HepG2 (cell line): ENCODE data around the gene SBK1. TPM values are rescaled to one million over a fixed set of nuclear protein-coding genes. Genes with fewer than 3 reads are reported as not detected.

Source experiments
- CENPT ChIP-seq: sonication (generic); formaldehyde crosslinking; IDR thresholded peaks from 2 replicates; pipeline ENCODE4 v1.8.0; 2022; ENCODE audit warnings: low read depth, mild to moderate bottlenecking, moderate library complexity, missing genetic modification reagents
- FOXP4 ChIP-seq: sonication (generic); formaldehyde crosslinking; IDR thresholded peaks from 2 replicates; pipeline ENCODE4 v1.4.0; 2020; ENCODE audit warnings: missing genetic modification reagents
- GATAD1 ChIP-seq: IDR thresholded peaks from 2 replicates; pipeline ENCODE4 v1.6.1; 2016; ENCODE audit warnings: missing genetic modification reagents, missing compliant biosample characterization
- GLI4 ChIP-seq: sonication (generic); formaldehyde crosslinking; IDR thresholded peaks from 2 replicates; pipeline ENCODE4 v1.5.1; 2020; ENCODE audit warnings: missing genetic modification reagents, mild to moderate bottlenecking, moderate library complexity, borderline replicate concordance
- GRHL1 ChIP-seq: sonication (generic); formaldehyde crosslinking; conservative IDR thresholded peaks from 2 replicates; pipeline ENCODE4 v1.8.0; 2022; ENCODE audit warnings: missing genetic modification reagents
- KLF15 ChIP-seq: sonication (generic); formaldehyde crosslinking; IDR thresholded peaks from 2 replicates; pipeline ENCODE4 v1.8.1; 2023; ENCODE audit warnings: borderline replicate concordance, mild to moderate bottlenecking, inconsistent platforms, missing genetic modification reagents, mixed read lengths
- KMT2A ChIP-seq: sonication (generic); formaldehyde crosslinking; IDR thresholded peaks from 2 replicates; pipeline ENCODE4 v1.4.0; 2020; ENCODE audit warnings: missing genetic modification reagents
- MAZ ChIP-seq, 2 experiments: sonication (generic) in 1 of 2; formaldehyde crosslinking in 1 of 2; IDR thresholded peaks; 2 replicates each; pipeline versions ENCODE4 v1.5.0 to v1.6.1; 2012 to 2020; ENCODE audit warnings: low read depth in 2 of 2, mild to moderate bottlenecking in 2 of 2, borderline replicate concordance in 1 of 2, improper control_type of control experiment in 1 of 2, low read length in 1 of 2, missing genetic modification reagents in 1 of 2, moderate library complexity in 1 of 2
- MED1 ChIP-seq: sonication (generic); formaldehyde crosslinking; IDR thresholded peaks from 2 replicates; pipeline ENCODE4 v1.4.0; 2020; ENCODE audit warnings: missing genetic modification reagents
- PHF5A ChIP-seq: IDR thresholded peaks from one replicate; pipeline ENCODE4 v1.6.1; 2018; ENCODE audit warnings: low read depth, missing genetic modification reagents; ENCODE audit not compliant: unreplicated experiment
- PLRG1 ChIP-seq: fragments of 450-650 bp; conservative IDR thresholded peaks from 2 replicates; pipeline ENCODE4 v1.6.1; 2016
- SOX13 ChIP-seq, 3 experiments: fragments of 450-650 bp in 1 of 3; sonication (generic) in 1 of 3; formaldehyde crosslinking in 1 of 3; IDR thresholded peaks in 2 of 3; conservative IDR thresholded peaks in 1 of 3; 2 replicates each; pipeline versions ENCODE4 v1.5.0 to v1.6.1; 2016 to 2020; ENCODE audit warnings: antibody characterized with exemption in 1 of 3, mild to moderate bottlenecking in 1 of 3, missing compliant biosample characterization in 1 of 3, missing genetic modification reagents in 1 of 3, moderate library complexity in 1 of 3
- ZBTB25 ChIP-seq: IDR thresholded peaks from 2 replicates; pipeline ENCODE4 v1.6.1; 2018; ENCODE audit warnings: missing genetic modification reagents
- ZGPAT ChIP-seq: IDR thresholded peaks from 2 replicates; pipeline ENCODE4 v1.6.1; 2016; ENCODE audit warnings: mild to moderate bottlenecking
- ZNF17 ChIP-seq: sonication (generic); formaldehyde crosslinking; IDR thresholded peaks from 2 replicates; pipeline ENCODE4 v1.5.0; 2020; ENCODE audit warnings: mild to moderate bottlenecking, missing genetic modification reagents
- ZNF280B ChIP-seq: sonication (generic); formaldehyde crosslinking; IDR thresholded peaks from 2 replicates; pipeline ENCODE4 v1.5.0; 2020; ENCODE audit warnings: missing genetic modification reagents, mild to moderate bottlenecking, borderline replicate concordance
- ZNF431 ChIP-seq: sonication (generic); formaldehyde crosslinking; IDR thresholded peaks from 2 replicates; pipeline ENCODE4 v1.9.0; 2022; ENCODE audit warnings: missing genetic modification reagents, low read depth, mild to moderate bottlenecking, borderline replicate concordance
- ZNF577 ChIP-seq: sonication (generic); formaldehyde crosslinking; IDR thresholded peaks from 2 replicates; pipeline ENCODE4 v1.4.0; 2020; ENCODE audit warnings: mild to moderate bottlenecking, low read depth, missing genetic modification reagents, borderline replicate concordance
- ZNF605 ChIP-seq: sonication (generic); formaldehyde crosslinking; IDR thresholded peaks from 2 replicates; pipeline ENCODE4 v1.8.0; 2022; ENCODE audit warnings: mild to moderate bottlenecking, missing genetic modification reagents
- ZNF788 ChIP-seq: sonication (generic); formaldehyde crosslinking; IDR thresholded peaks from 2 replicates; pipeline ENCODE4 v1.5.0; 2020; ENCODE audit warnings: mild to moderate bottlenecking, missing genetic modification reagents, borderline replicate concordance
- polyA plus RNA-seq, 8 experiments: library from polyadenylated mRNA; depleted of rRNA in 3 of 8; stranded (reverse) in 7 of 8; unstranded in 1 of 8; fragments of >200 nt; fragmentation: Illumina TruSeq in 4 of 8; extraction: Trizol in 4 of 8; gene quantifications; 2 replicates each; pipeline versions ENCODE4 v1.2.1 to v1.2.3, GENCODE V29; 2011 to 2016; ENCODE audit warnings: low read depth in 4 of 8, missing spikeins in 1 of 8, mixed read lengths in 1 of 8; ENCODE audit not compliant: insufficient read depth in 1 of 8
- total RNA-seq, 5 experiments: library from RNA; depleted of rRNA; stranded (reverse); fragments of >200 nt; fragmentation: Illumina TruSeq; extraction: Trizol; gene quantifications; 2 replicates each; pipeline ENCODE4 v1.2.3, GENCODE V29; 2016; ENCODE audit warnings: low read depth in 1 of 5

Gene SBK1
- total and polyA plus RNA-seq, 2 of the 13 experiments (the other 11 are each of a cell fraction or from before 2014, with no cell fraction given), result 0.15 to 0.17 TPM

DNA sequence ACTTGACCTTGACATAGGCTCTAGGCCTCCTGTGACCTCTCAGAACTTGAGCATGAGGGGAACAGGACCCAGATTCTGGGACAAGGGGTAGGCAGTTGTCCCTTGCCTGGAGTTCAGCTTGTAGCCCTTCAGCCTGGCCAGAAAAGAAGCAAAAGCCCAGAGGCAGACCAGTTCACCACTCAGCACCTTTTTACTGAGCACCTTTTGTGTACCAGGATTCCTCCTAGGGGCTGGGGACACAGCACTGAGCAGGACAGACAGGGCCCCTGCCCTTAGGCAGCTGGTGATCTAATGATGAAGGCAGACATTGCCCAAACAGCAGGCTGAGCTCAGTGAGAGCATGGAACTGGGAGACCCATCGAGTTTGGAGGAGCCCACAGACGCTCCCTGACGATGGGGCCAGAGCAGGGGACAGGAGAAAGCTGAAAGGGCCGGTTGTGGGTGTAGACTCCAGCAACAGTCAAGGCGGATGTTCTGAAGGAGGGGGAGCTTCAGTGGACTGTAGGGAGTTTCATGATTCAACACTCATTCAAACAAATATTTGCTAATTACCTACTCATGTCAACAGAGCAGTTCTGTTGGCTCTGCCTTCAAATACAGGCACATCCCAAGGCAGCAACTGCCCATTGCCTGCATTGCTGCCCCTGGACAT, 32.0 kb downstream of the SBK1 start (continued):
- TF ChIP-seq MED1 (CRISPR knock-in tag) (peak; percentile 38; the same call in 1 of the 2 replicates), ZNF605 (peak; percentile 48; the same call in 1 of the 2 replicates), FOXP4 (CRISPR knock-in tag) (peak; percentile 85), ZNF431 (CRISPR knock-in tag) (no peak), CENPT (CRISPR knock-in tag) (no peak), KMT2A (CRISPR knock-in tag) (no peak), GLI4 (CRISPR knock-in tag) (no peak), MAZ (IDR thresholded peaks at IDR 0.05; ENCODE audit: borderline replicate concordance, low read depth, low read length) (no peak), MAZ (CRISPR knock-in tag; IDR thresholded peaks at IDR 0.05; ENCODE audit: low read depth) (no peak), GRHL1 (CRISPR knock-in tag) (no peak), ZNF577 (CRISPR knock-in tag) (no peak), ZGPAT (CRISPR knock-in tag) (peak; percentile 57), ZNF280B (CRISPR knock-in tag) (no peak), PHF5A (CRISPR knock-in tag) (peak; percentile 32), ZNF17 (CRISPR knock-in tag) (no peak), ZBTB25 (CRISPR knock-in tag) (no peak), ZNF788 (CRISPR knock-in tag) (no peak), SOX13 (IDR thresholded peaks at IDR 0.05) (no peak), SOX13 (CRISPR knock-in tag; conservative IDR thresholded peaks at IDR 0.05 in 1 of 2, IDR thresholded peaks at IDR 0.05 in 1 of 2) (peak in 1 of 2 experiments; percentile 57; a peak in 1 of 4 replicates), KLF15 (CRISPR knock-in tag) (no peak), PLRG1 (no peak), GATAD1 (CRISPR knock-in tag) (0 out of 2 replicates have a peak, but pooled peaks have one; percentile 45)
